ENCODE results near the gene NISCH.

Gene NISCH

DNA sequence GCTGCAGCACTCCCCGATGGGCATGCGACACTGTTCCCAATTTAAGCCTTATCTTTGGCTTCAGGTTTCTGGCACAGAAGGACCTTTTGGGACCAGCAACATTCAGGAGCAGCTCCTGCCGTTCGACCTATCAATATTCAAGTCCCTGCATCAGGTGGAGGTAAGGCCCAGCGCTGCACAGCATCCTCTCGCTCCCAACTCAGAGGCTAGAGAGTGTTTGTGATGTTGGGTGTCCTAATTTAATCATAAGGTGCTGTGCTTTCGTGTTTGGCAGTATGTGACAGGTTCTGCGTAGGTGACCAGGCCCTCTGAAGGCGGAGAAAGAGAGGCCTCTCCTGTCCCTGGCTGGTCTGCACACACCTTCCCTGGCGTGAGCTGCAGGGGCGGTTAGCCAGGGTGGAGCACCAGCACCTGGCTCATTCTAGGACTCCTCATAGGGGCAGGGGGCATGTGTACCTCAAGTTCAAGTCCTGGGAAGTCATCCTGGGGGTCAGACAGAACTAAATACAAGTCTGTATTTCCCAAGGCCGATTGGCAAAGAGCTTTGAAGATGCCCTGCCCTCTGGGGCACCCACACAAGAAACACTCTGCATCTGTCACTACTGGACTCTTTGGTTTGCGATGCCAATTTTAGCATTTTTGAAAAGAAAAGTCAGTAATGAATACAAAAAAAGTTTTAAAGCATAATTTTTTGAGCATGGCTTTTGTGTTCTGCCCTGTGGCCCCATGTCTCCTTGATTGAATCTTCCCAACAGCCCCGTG lies 17.0 kb downstream of the NISCH start:
- DNase-seq (ENCODE audit: low read depth), result no peak

DNA sequence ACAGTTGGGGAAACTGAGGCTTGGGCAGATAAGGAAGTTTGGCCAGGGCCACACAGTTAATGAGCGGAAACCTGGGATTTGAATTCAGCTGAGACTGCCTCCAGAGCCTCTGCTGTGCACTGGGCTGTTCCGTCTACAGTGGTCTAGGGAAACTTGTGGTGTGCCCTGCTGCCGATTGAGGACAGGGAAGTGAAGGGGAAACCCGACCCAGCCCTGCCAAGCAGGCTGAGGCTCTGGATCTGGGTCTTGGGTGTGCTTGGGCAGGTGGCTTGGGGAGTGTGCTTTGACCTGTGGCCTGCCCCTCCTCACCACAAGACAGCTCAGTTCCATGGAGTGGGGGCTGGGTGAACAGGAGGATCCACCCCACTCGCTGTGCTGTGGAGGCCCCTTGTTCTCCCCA lies 17.6 kb downstream of the NISCH start:
- no peak for DNase-seq (ENCODE audit: low read depth)

DNA sequence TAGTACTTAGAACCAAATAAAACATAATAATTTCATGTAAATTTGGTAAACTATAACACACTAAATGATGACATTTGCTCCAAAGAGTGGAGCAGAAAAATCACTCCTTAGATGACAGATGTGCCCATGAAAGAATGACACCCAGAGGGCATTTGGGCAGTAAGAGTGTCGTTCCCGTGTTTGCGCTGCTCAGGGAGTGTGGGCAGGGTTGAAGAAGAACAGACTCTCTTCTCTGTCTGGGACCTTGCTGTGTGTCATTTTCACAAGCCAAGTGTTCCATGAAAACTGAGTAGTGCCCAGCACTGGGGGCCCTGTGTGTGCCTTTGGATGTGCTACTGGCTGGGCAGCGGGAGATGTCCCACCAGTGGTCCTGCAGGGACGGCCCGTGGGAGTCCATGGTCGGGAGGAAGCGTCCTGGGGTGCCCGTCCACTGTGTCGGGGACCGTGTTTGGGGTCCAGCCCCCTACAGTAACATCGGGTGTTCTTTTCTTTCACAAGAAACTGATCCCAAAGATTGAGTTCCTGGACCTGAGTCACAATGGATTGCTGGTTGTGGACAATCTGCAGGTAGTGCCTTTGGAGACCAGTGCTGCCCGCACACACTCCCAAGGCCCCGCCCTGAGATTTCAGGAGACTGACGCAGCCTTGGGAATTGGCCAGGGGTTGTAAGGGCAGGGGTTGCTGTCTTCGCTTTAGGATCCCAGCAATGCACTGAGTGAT lies 21.8 kb downstream of the NISCH start:
- DNase-seq (ENCODE audit: low read depth), result no peak

DNA sequence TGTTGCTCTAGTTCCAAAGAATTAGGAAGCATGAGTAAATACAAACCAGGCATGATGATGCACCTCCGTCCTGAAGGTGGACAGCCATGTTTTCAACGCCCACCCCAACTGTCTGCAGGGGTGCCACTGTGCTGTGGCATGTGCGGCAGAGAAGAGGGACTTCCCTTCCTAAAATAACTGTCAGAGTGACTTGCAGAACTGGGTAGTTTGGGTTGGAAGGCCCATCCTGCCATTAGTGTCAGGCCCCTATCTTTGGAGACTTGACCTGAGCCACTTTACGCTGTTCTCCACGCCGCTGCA lies 22.3 kb downstream of the NISCH start:
- no peak for DNase-seq (ENCODE audit: low read depth)

DNA sequence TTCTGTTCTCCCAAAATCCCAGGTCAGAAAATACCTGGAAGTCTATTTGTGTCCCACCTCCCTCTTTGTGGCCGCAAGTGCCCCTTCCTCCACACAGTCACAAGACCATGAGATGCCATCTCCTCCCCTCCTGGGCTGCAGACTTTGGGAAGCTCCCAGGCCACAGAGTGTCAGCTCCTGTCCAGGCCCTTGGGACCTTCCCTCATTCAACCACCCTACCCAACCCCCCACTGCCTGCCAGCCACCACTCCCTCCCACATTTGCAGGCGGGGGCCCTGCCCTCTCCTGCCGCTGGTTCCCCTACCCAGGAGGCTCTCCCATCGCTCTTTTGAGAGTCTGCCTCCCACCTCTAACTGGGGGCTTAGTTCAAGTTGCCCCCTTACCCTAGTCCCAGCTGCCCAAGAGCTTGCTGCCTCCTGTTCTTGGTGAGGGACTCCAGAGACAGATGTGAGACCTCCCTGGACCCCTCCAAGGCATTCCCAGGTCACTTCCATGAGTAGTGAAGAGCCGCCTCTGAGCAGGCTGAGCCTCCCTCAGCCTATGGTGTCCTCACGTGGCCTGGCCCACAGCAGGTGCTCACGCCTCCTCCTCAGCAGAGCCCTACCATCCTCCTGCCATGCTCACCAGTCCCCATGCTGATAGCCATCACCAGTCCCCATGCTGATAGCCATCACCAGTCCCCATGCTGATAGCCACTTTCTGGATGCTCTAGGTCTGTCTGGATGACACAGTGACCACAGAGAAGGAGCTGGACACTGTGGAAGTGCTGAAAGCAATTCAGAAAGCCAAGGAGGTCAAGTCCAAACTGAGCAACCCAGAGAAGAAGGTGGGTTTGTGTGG lies 23.9 kb downstream of the NISCH start:
- no peak for DNase-seq (ENCODE audit: low read depth)

DNA sequence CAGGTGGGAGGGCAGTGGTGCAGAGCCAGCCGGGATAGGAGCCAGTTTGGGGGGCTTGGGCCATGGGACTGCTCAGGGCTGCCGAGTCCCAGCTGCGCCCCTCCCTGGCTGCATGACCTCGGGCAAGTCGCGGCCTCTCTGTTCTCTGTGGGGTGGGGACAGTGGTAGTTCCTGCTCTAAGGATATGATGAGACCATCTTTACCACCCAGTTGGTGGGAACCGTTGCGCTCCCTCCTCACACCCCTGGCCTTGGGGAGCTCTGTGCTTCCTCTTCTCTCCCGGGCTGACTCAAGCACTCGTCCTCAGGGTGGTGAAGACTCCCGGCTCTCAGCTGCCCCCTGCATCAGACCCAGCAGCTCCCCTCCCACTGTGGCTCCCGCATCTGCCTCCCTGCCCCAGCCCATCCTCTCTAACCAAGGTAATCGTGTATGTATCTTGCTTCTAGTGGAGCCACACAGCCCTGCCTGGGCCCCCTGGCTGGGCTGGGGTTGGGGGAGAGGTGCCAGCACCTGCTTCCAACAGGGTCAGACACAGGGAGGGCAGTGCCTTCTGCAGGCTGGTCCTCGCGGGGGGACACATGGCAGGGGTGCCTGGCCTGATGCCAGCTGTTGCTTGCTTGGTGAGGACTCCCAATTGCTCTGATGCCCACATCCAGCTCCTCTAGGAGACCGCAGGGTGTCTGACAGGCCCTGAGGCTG lies 24.6 kb downstream of the NISCH start:
- no peak for DNase-seq (ENCODE audit: low read depth)

DNA sequence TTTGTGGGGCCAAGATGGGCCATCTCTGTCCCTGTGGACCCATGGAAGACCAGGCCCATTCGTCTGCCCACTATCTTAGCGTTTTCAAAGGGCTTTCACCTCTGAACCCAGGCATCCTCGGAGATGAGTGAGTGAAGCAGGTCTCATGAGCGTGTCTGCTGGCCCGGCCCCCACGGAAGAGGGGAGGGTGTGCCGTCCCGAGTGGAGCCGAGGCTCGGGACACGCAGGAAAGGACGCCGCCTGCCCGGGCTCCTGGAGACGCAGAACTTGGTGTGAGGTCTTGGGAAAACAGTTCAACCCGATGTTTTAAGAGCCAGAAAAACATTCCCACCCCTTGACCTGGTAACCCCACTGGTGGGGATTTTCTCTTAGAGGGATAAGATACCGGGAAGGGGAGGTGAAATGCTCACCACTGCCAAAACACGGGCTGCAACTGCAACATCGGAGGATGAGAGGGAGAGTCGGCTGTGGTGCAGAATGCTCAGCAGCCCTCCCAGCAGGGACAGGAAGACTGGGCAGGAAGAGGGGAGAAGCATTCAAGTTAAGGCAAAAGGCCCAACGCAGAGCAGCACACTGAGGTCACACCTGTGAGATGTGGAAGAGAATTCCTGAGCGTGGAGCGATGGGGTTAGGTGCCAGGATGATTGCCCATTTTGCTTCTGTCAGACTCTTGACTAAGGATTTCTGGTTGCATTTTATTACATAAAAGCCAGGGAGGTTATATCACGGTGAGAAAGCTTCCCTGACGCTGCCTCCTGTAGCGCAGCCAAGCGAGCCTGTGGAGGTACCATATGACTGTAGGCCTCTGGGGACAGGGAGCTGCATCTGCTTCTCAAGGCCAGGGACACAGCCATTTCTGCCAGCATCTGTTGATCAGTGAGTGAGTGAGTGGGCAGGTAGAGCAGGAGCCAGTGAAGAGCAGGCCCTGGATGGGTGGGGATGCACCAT lies 25.6 kb downstream of the NISCH start:
- no peak for DNase-seq (ENCODE audit: low read depth)

DNA sequence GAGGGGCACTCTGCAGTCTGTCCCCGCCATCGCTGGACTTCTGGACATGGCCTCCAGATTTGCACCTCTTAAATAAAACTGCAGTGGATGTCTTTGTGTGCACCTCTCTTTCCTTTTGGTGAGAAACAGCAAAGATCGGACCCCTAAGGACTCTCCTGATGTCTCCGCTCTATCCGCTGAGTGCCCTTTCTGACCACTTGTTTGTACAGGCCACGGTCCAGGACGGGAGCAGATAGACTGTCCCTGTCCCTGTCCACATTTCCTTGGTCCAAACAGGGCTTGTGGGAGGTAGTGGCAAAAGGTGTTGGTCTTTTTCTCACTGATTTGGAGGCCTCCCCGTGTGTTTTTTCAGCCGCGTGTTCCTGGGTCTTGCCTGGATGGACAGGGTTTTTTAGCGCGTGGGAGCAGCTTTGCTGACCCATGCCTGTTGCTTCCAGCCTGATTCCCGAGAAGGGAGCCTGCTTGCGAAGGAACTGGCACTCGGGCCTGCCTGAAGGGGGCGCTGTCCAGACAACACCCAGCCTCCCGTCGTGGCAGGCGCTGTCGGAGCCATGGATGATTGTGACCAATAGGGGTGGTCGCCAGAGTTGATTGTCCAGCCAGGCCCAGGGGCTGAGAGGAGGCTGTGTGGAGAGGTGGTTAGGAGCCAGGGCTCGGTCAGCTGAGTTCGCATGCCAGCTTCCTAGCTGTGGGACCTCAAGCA lies 26.6 kb downstream of the NISCH start:
- no peak for DNase-seq (ENCODE audit: low read depth)

DNA sequence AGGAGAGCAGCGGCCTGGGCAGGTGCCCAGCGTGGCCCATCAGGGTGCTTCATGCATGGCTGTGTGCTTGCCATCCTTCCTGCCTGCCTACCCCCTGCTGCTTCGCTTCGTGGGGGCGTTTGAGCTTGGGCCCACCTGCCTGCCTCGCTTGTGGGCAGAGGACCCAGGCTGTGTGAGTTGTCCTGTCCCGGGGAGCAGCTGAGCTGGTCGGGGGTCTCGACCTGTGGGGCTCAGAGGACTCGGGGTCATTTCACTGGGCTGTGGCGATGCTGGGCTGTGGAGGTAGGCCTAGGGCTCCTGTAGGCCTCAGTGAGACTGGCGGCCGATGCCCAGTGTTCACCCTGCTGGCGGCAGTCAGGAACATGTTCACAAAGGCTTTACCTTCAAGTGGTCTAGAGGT lies 27.7 kb downstream of the NISCH start:
- no peak for DNase-seq (ENCODE audit: low read depth)

DNA sequence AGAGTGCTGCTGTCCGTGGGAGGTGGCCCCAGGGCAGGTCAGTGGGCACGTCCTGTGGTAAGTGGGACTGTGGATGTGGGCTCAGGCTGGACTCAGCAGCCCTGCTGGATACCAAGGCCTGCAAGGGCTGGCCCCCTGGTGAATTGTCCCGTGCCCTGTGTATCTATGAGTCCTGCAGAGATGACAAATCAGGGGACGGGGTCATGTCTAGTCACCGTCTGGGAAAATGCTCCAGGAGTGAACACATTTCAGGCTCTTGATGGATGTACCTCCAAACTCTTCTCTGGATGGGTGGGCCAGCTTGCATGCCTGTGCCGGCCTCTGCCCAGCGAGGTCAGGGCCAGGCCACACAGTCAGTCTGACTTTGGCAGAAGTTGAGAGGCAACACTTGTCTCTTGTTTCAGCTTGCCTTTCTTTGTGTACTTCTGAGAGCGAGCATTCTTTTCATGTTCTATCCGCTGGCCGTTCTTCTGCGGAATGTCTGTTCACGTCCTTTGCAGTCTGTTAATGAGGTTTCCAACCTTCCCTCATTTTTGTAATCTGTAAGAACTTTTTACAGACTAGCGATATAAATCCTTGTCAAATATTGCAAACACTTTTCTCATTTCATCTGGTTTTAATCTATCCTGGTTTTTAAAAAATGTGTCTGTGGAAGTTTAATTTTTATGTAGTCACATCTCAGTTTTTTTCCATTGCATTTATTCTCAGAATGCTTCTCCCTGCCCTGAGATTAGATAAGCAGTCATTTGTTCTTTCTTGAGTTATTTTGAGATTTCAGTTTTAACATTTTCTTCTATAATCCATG lies 28.4 kb downstream of the NISCH start:
- no peak for DNase-seq (ENCODE audit: low read depth)

DNA sequence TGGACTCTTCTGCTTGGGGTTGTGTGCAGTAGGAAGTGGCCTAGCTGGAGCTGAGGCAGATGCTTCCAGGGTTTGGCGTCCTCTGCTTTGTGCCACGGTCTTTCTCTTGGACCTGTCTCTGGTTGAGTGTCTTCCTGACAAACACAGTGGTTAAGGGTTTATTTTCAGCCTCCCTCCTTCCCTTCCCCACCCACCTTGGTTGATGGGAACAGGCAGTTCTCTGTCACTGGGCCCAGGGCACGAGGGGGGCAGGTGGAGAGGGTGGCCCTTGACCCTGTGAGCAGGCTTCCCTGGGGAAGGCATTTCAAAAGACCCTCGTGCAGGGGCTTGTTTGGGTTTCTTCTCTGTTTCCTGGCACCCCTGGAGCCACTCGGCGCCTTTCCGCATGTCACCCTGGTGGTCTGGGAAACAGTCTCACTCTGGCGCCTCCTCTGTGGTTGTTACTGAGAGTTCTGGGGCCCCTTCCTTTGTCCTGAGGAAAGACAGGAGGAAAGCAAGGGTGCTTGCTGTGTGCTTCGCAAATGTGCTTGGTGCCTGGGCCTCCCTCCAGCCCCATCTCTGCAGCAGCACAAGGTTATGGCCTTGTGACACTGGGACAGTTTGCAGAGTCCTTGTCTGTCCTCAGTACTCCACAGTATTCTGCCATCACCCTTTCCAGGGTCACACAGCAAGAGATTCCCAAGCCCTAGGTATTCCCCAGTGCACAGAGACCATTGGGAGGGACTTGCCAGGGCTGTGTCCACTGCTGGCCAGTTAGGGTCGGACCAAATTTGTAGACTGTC lies 29.5 kb downstream of the NISCH start:
- no peak for DNase-seq (ENCODE audit: low read depth)

DNA sequence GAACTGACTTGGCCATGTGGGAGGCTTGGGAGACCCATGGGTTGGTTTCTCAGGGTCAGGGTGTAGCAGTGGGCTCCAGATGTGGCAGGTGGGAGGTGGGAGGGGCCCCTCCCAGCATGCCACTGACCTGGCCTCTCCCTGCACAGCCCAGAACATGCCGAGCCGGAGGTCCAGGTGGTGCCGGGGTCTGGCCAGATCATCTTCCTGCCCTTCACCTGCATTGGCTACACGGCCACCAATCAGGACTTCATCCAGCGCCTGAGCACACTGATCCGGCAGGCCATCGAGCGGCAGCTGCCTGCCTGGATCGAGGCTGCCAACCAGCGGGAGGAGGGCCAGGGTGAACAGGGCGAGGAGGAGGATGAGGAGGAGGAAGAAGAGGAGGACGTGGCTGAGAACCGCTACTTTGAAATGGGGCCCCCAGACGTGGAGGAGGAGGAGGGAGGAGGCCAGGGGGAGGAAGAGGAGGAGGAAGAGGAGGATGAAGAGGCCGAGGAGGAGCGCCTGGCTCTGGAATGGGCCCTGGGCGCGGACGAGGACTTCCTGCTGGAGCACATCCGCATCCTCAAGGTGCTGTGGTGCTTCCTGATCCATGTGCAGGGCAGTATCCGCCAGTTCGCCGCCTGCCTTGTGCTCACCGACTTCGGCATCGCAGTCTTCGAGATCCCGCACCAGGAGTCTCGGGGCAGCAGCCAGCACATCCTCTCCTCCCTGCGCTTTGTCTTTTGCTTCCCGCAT lies 31.8 kb downstream of the NISCH start:
- DNase-seq (ENCODE audit: low read depth), result no peak

DNA sequence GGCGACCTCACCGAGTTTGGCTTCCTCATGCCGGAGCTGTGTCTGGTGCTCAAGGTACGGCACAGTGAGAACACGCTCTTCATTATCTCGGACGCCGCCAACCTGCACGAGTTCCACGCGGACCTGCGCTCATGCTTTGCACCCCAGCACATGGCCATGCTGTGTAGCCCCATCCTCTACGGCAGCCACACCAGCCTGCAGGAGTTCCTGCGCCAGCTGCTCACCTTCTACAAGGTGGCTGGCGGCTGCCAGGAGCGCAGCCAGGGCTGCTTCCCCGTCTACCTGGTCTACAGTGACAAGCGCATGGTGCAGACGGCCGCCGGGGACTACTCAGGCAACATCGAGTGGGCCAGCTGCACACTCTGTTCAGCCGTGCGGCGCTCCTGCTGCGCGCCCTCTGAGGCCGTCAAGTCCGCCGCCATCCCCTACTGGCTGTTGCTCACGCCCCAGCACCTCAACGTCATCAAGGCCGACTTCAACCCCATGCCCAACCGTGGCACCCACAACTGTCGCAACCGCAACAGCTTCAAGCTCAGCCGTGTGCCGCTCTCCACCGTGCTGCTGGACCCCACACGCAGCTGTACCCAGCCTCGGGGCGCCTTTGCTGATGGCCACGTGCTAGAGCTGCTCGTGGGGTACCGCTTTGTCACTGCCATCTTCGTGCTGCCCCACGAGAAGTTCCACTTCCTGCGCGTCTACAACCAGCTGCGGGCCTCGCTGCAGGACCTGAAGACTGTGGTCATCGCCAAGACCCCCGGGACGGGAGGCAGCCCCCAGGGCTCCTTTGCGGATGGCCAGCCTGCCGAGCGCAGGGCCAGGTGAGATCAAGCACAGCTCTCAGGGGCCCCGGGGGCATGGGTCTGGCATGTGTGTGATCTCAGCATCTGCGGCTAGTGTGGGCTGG lies 32.6 kb downstream of the NISCH start:
- DNase-seq (ENCODE audit: low read depth), result no peak

DNA sequence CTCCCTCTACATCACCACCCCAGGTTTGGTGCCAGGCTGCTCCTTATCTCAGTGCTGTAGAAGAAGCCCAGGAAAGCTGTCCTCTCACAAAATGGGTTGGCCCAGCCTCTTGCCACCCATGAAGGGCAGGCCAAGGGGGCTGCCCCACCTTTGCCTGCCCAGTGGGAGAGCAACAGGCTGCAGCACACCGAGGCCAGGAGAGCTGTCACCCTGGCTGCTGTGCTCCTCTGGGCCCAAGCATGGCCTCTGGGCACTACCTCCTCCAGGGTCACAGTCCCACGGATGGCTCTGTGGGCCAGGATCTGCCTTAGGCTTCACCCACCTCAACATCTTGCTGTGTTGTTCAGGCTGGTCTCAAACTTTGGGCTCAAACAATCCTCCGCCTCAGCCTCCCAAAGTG lies 33.3 kb downstream of the NISCH start:
- no peak for DNase-seq (ENCODE audit: low read depth)

DNA sequence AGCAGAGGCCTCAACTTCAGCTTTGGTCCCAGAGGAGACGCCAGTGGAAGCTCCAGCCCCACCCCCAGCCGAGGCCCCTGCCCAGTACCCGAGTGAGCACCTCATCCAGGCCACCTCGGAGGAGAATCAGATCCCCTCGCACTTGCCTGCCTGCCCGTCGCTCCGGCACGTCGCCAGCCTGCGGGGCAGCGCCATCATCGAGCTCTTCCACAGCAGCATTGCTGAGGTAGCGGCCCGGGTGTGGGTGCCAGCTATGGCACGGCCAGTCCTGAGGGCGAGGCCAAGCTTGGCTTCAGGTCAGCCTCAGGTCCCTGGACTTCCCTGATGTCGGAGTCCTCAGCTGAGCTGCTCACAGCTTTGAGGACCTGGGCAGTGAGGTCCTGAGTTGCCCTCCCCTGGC lies 34.0 kb downstream of the NISCH start:
- DNase-seq (ENCODE audit: low read depth), result no peak

DNA sequence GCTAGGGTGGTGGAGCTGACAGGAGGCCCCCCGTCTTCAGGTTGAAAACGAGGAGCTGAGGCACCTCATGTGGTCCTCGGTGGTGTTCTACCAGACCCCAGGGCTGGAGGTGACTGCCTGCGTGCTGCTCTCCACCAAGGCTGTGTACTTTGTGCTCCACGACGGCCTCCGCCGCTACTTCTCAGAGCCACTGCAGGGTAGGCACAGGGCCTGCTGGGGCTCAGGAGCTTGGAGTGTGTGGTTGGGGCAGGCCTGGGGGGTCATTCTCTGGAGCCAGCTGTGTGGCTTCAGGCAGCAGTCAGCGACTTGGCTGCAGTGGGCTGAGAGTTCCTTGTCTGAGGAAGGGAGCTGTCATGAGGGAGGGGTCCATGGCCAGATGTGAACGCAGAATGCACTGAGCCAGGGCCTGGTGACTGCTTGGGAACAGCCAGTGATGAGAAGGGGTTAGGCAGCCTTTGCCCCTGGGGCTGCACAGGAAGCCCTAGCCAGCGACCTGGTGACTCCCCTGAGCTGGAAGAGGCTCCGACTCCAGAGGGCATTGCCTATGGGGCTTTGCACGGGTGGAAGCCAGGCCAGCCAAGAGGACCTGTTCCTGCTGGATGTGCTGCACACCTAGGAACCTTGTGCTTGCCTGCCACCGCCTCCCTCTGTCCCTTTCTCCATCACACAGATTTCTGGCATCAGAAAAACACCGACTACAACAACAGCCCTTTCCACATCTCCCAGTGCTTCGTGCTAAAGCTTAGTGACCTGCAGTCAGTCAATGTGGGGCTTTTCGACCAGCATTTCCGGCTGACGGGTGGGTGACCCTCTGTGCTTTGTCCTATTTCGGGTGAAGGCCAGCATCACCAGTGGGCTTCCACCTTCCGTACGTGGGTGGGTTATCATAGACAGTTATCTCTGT lies 34.9 kb downstream of the NISCH start:
- DNase-seq (ENCODE audit: low read depth), result no peak

Measured in stromal cell of bone marrow (primary cell).